H1 (cell line): Measurements from ENCODE around the gene PCCA. TPM values are rescaled to one million over a fixed set of nuclear protein-coding genes. Genes with fewer than 3 reads are reported as not detected.

ENCODE experiments used
- CTCF ChIA-PET: fragments of 300-600 bp; sonication (Branson Sonifier 250); formaldehyde crosslinking; loops from one replicate; lab custom pipeline; 2021; ENCODE audit not compliant: partially characterized antibody; lab: Charles Lee
- POLR2A ChIA-PET: fragments of 300-600 bp; sonication (Branson Sonifier 250); formaldehyde crosslinking; loops from one replicate; lab custom pipeline; 2021; ENCODE audit warnings: inconsistent platforms; ENCODE audit not compliant: partially characterized antibody; lab: Charles Lee
- DNase-seq, 2 experiments: peaks; one replicate each; pipeline versions ENCODE4 v3.0.0 to v3.0.0-alpha.2; 2010 to 2022; ENCODE audit warnings: low spot score in 2 of 2, low read depth in 1 of 2, mixed read lengths in 1 of 2
- FAIRE-seq: peaks from 2 replicates; lab custom pipeline; 2011; peaks lifted over from hg19 to GRCh38; lab: Jason Lieb, UNC
- H2AFZ ChIP-seq: 2 replicates; pipeline ENCODE4 v1.8.1; 2012; ENCODE audit warnings: low read length, inconsistent platforms
- H2AK5ac ChIP-seq: 2 replicates; pipeline ENCODE4 v1.6.1; 2013; ENCODE audit warnings: low read depth, low read length
- H2BK120ac ChIP-seq: replicated peaks from 2 replicates; pipeline ENCODE3; 2013; ENCODE audit warnings: low read depth, low read length, inconsistent platforms
- H2BK12ac ChIP-seq: 2 replicates; pipeline ENCODE4 v1.6.1; 2013; ENCODE audit warnings: low read depth, low read length
- H2BK15ac ChIP-seq: 2 replicates; pipeline ENCODE4 v1.6.1; 2013; ENCODE audit warnings: low read length
- H2BK20ac ChIP-seq: 2 replicates; pipeline ENCODE4 v1.6.1; 2013; ENCODE audit warnings: low read length
- H2BK5ac ChIP-seq: 2 replicates; pipeline ENCODE4 v1.6.1; 2013; ENCODE audit warnings: low read depth, low read length
- H3K14ac ChIP-seq: 2 replicates; pipeline ENCODE4 v1.6.1; 2013; ENCODE audit warnings: inconsistent platforms; ENCODE audit not compliant: insufficient read length
- H3K18ac ChIP-seq: 2 replicates; pipeline ENCODE4 v1.6.1; 2013; ENCODE audit warnings: low read length; ENCODE audit errors: extremely low read depth
- H3K23ac ChIP-seq: 2 replicates; pipeline ENCODE4 v1.6.1; 2013; ENCODE audit warnings: inconsistent platforms; ENCODE audit not compliant: insufficient read length
- H3K23me2 ChIP-seq: 2 replicates; pipeline ENCODE4 v1.6.1; 2013; ENCODE audit warnings: low read depth, low read length
- H3K27ac ChIP-seq: 2 replicates; pipeline ENCODE4 v1.6.1; 2011; ENCODE audit warnings: low read depth, low read length, inconsistent platforms
- H3K27me3 ChIP-seq, 4 experiments: replicated peaks in 1 of 4; 1 replicate in 1 of 4; 2 replicates in 3 of 4; pipeline versions ENCODE4 v1.6.1 to v1.8.1; 2011 to 2013; ENCODE audit warnings: low read length in 3 of 4, mild to moderate bottlenecking in 3 of 4, inconsistent platforms in 2 of 4, mixed read lengths in 2 of 4, moderate library complexity in 1 of 4; ENCODE audit not compliant: control insufficient read depth in 3 of 4, insufficient read depth in 3 of 4; ENCODE audit errors: extremely low read depth in 1 of 4
- H3K36me3 ChIP-seq, 4 experiments: 2 replicates each; pipeline versions ENCODE4 v1.6.1 to v1.8.1; 2011 to 2013; ENCODE audit warnings: mild to moderate bottlenecking in 4 of 4, low read length in 3 of 4, moderate library complexity in 2 of 4, control low read depth in 1 of 4, inconsistent platforms in 1 of 4; ENCODE audit not compliant: insufficient read depth in 4 of 4, control insufficient read depth in 2 of 4
- H3K4ac ChIP-seq: replicated peaks from 2 replicates; pipeline ENCODE3; 2013; ENCODE audit warnings: low read length, low read depth, mixed read lengths, inconsistent platforms; ENCODE audit not compliant: insufficient read length
- H3K4me1 ChIP-seq, 4 experiments: replicated peaks in 1 of 4; 1 replicate in 1 of 4; 2 replicates in 3 of 4; pipeline versions ENCODE4 v1.6.1 to v1.8.1; 2011 to 2013; ENCODE audit warnings: low read length in 3 of 4, inconsistent platforms in 2 of 4, mixed read lengths in 1 of 4; ENCODE audit not compliant: insufficient read depth in 4 of 4, control insufficient read depth in 3 of 4
- H3K4me2 ChIP-seq, 2 experiments: 2 replicates each; pipeline versions ENCODE4 v1.6.1 to v1.8.1; 2011 to 2013; ENCODE audit warnings: low read depth in 2 of 2, low read length in 2 of 2, control low read depth in 1 of 2, inconsistent platforms in 1 of 2, mild to moderate bottlenecking in 1 of 2; ENCODE audit not compliant: insufficient read depth in 1 of 2
- H3K4me3 ChIP-seq, 4 experiments: fragments of 200-600, 300-600 bp in 1 of 4; sonication (generic), shearing (Covaris generic), sonication (Bioruptor Twin) in 1 of 4; 2 replicates each; pipeline versions ENCODE4 v1.5.1 to v1.8.1; 2011 to 2016; ENCODE audit warnings: low read length in 4 of 4, low read depth in 3 of 4, control low read depth in 2 of 4, inconsistent platforms in 2 of 4, mild to moderate bottlenecking in 2 of 4, mixed read lengths in 1 of 4, moderate library complexity in 1 of 4; ENCODE audit not compliant: insufficient read depth in 2 of 4; ENCODE audit errors: extremely low read depth in 1 of 4
- H3K56ac ChIP-seq: replicated peaks from 2 replicates; pipeline ENCODE3; 2013; ENCODE audit warnings: low read depth, mild to moderate bottlenecking, mixed read lengths, low read length, inconsistent platforms; ENCODE audit not compliant: insufficient read length
- H3K79me1 ChIP-seq: 2 replicates; pipeline ENCODE4 v1.6.1; 2013; ENCODE audit warnings: low read depth, low read length, control low read depth
- H3K79me2 ChIP-seq, 2 experiments: 2 replicates each; pipeline versions ENCODE4 v1.6.1 to v1.8.1; 2012 to 2013; ENCODE audit warnings: low read length in 2 of 2, mild to moderate bottlenecking in 2 of 2, inconsistent platforms in 1 of 2; ENCODE audit not compliant: insufficient read depth in 2 of 2, control insufficient read depth in 1 of 2
- H3K9ac ChIP-seq, 4 experiments: replicated peaks in 1 of 4; 1 replicate in 1 of 4; 2 replicates in 3 of 4; pipeline versions ENCODE4 v1.6.1 to v1.8.1; 2011 to 2013; ENCODE audit warnings: low read depth in 3 of 4, low read length in 3 of 4, control low read depth in 2 of 4, mild to moderate bottlenecking in 2 of 4, moderate library complexity in 2 of 4, inconsistent platforms in 1 of 4; ENCODE audit errors: extremely low read depth in 1 of 4
- H3K9me3 ChIP-seq, 2 experiments: 2 replicates each; pipeline versions ENCODE4 v1.6.1 to v1.8.1; 2012 to 2013; ENCODE audit warnings: mild to moderate bottlenecking in 2 of 2, moderate library complexity in 2 of 2, control low read depth in 1 of 2, inconsistent platforms in 1 of 2, low read depth in 1 of 2, low read length in 1 of 2, mixed read lengths in 1 of 2; ENCODE audit not compliant: insufficient read depth in 2 of 2
- H4K20me1 ChIP-seq, 2 experiments: replicated peaks in 1 of 2; 2 replicates each; pipeline versions ENCODE3 to v1.8.1; 2011 to 2013; ENCODE audit warnings: inconsistent platforms in 2 of 2, low read length in 2 of 2, mild to moderate bottlenecking in 1 of 2; ENCODE audit not compliant: insufficient read depth in 2 of 2, control insufficient read depth in 1 of 2
- H4K5ac ChIP-seq: 2 replicates; pipeline ENCODE4 v1.6.1; 2013; ENCODE audit warnings: low read length, low read depth, mixed read lengths, inconsistent platforms; ENCODE audit not compliant: insufficient read length
- H4K8ac ChIP-seq: 2 replicates; pipeline ENCODE4 v1.8.0; 2013; ENCODE audit warnings: mild to moderate bottlenecking, moderate library complexity, low read length, inconsistent platforms; ENCODE audit not compliant: insufficient read depth; ENCODE audit errors: extremely low read depth
- H4K91ac ChIP-seq: replicated peaks from 2 replicates; pipeline ENCODE3; 2013; ENCODE audit warnings: low read length, mixed read lengths, inconsistent platforms; ENCODE audit not compliant: insufficient read length
- CBX5 ChIP-seq: fragments of 300-800, 300-1000 bp; sonication (generic); IDR thresholded peaks from 2 replicates; pipeline ENCODE4 v1.7.1; 2016; ENCODE audit warnings: antibody characterized with exemption, low read length, low read depth
- CBX8 ChIP-seq: fragments of 300-800, 300-1000 bp; sonication (generic); IDR thresholded peaks from 2 replicates; pipeline ENCODE4 v1.7.1; 2016; ENCODE audit warnings: low read depth, low read length, borderline replicate concordance
- EP300 ChIP-seq, 2 experiments: IDR thresholded peaks; 1 replicate in 1 of 2; 2 replicates in 1 of 2; pipeline ENCODE4 v1.6.1; 2011 to 2012; ENCODE audit warnings: low read depth in 2 of 2, low read length in 2 of 2, mild to moderate bottlenecking in 2 of 2, borderline replicate concordance in 1 of 2, inconsistent platforms in 1 of 2, moderate library complexity in 1 of 2
- GTF2F1 ChIP-seq: IDR thresholded peaks from 2 replicates; pipeline ENCODE4 v1.6.1; 2012; ENCODE audit warnings: low read depth, low read length, improper control_type of control experiment, borderline replicate concordance
- HDAC6 ChIP-seq: IDR thresholded peaks from one replicate; pipeline ENCODE4 v1.7.1; 2012; ENCODE audit warnings: low read depth, mild to moderate bottlenecking, inconsistent platforms, low read length, moderate library complexity
- RBBP5 ChIP-seq: IDR thresholded peaks from 2 replicates; pipeline ENCODE4 v1.7.1; 2012; ENCODE audit warnings: low read depth, mild to moderate bottlenecking, inconsistent platforms, low read length, moderate library complexity, borderline replicate concordance
- RXRA ChIP-seq: IDR thresholded peaks from 2 replicates; pipeline ENCODE4 v1.6.1; 2011; ENCODE audit warnings: low read depth, mild to moderate bottlenecking, low read length, moderate library complexity; ENCODE audit not compliant: insufficient read depth
- YY1 ChIP-seq: IDR thresholded peaks from 2 replicates; pipeline ENCODE4 v1.6.1; 2011; ENCODE audit warnings: low read depth, mild to moderate bottlenecking, low read length
- ZNF274 ChIP-seq: IDR thresholded peaks from 2 replicates; pipeline ENCODE4 v1.7.0; 2012; ENCODE audit warnings: low read length, borderline replicate concordance; ENCODE audit errors: extremely low read depth
- WGBS, 2 experiments: shearing (Covaris generic) in 1 of 2; methylation state at CpG; one replicate each; pipeline versions ENCODE4 v1.1.6 to v1.1.7; 2013 to 2015; ENCODE audit warnings: low lambda C conversion rate in 2 of 2, mixed read lengths in 2 of 2, inconsistent platforms in 1 of 2, low coverage in 1 of 2, missing lambda C conversion rate in 1 of 2; ENCODE audit not compliant: insufficient replicate concordance in 2 of 2, insufficient coverage in 1 of 2, insufficient read length in 1 of 2; ENCODE audit errors: extremely low coverage in 1 of 2, missing lambda C conversion rate in 1 of 2; 5-methylcytosine and 5-hydroxymethylcytosine counted together
- polyA plus RNA-seq, 7 experiments: library from polyadenylated mRNA; depleted of rRNA in 3 of 7; stranded (reverse) in 5 of 7; unstranded in 2 of 7; fragments of >200 nt in 5 of 7; fragments of 200-250 nt in 2 of 7; gene quantifications; 1 replicate in 5 of 7; 2 replicates in 1 of 7; 4 replicates in 1 of 7; pipeline versions ENCODE4 v1.2.1 to v1.2.3, GENCODE V29; 2011 to 2013; ENCODE audit warnings: missing spikeins in 2 of 7, mixed read lengths in 2 of 7
- total RNA-seq: library from RNA; stranded (reverse); fragmentation: NEBNext Ultra II Directional; extraction: Animal tissue kit (Norgen Biotek cat#: 25700); gene quantifications from 2 replicates; pipeline ENCODE4 v1.2.1, GENCODE V29; 2021

The PCCA gene
- total and polyA plus RNA-seq, 2 of the 8 experiments (the other 6 are each of a cell fraction or from before 2014, with no cell fraction given): 18.4 to 49.8 TPM

GRCh38 chr13:100179276-100179675 is 90.4 kb downstream of the PCCA start:
- Histone ChIP-seq H4K91ac (no peak overlapping the region), H3K79me1 (no peaks in the 10 kb centered on the region; the same call in 1 of the 2 replicates), H2BK12ac (no peak overlapping the region), H2BK120ac (no peak overlapping the region), H3K4ac (no peak overlapping the region), H3K23me2 (no peaks in the 10 kb centered on the region), H2BK15ac (no peak overlapping the region), H3K9me3 (no peaks in the 10 kb centered on the region), H2BK5ac (no peak overlapping the region), H3K9ac (no peak overlapping the region), H3K36me3 (no peaks in the 10 kb centered on the region), H3K4me2 (no peak overlapping the region), H3K27ac (no peak overlapping the region), H3K4me3 (no peak overlapping the region), H3K18ac (no peak overlapping the region), H3K27me3 (no peaks in the 10 kb centered on the region), H3K79me2 (peaks cover 0 to 59% of the 10 kb centered on the region in 2 experiments; a peak in 3 of 4 replicates), H4K8ac (no peak overlapping the region), H2AK5ac (0 out of 2 replicates have a peak overlapping the region, but pooled peaks have one; percentile 48), H4K5ac (peak overlapping the region; percentile 12), H3K23ac (no peak overlapping the region), H2BK20ac (no peak overlapping the region), H2AFZ (no peak overlapping the region), H4K20me1 (no peaks in the 10 kb centered on the region), H3K4me1 (peaks cover 0 to 20% (median 15%) of the 10 kb centered on the region in 4 experiments; a peak in 3 of 7 replicates), H3K56ac (no peak overlapping the region), H3K14ac (no peak overlapping the region)
- FAIRE-seq: no peak
- CTCF ChIA-PET: interaction anchor here (1.3 to 1.6 kb wide), 2 partner anchors 48 to 69 kb away, joined by 3 read pairs; no protein-coding TSS in a partner anchor
- 81% methylated on average over 3 of the region's 3 CpGs; no CpG with 5 or more reads in 1 of the 2 experiments for WGBS, 2 experiments
- POLR2A ChIA-PET: no interaction called here
- DNase-seq: no peak
- TF ChIP-seq ZNF274 (no peak), CBX8 (no peak), CBX5 (no peak), RBBP5 (no peak), RXRA (no peak), HDAC6 (no peak), EP300 (IDR thresholded peaks at IDR 0.05; ENCODE audit: borderline replicate concordance in 1 of 2, low read depth in 2 of 2, low read length in 2 of 2) (no peak), GTF2F1 (no peak), YY1 (no peak)
